ENCODE results near the gene COQ8B.
"Not testable (repeated sequence)": the region's sequence is repeated elsewhere in the genome, so short reads cannot be mapped to it uniquely, and the experiment has no call there.

The COQ8B gene

DNA sequence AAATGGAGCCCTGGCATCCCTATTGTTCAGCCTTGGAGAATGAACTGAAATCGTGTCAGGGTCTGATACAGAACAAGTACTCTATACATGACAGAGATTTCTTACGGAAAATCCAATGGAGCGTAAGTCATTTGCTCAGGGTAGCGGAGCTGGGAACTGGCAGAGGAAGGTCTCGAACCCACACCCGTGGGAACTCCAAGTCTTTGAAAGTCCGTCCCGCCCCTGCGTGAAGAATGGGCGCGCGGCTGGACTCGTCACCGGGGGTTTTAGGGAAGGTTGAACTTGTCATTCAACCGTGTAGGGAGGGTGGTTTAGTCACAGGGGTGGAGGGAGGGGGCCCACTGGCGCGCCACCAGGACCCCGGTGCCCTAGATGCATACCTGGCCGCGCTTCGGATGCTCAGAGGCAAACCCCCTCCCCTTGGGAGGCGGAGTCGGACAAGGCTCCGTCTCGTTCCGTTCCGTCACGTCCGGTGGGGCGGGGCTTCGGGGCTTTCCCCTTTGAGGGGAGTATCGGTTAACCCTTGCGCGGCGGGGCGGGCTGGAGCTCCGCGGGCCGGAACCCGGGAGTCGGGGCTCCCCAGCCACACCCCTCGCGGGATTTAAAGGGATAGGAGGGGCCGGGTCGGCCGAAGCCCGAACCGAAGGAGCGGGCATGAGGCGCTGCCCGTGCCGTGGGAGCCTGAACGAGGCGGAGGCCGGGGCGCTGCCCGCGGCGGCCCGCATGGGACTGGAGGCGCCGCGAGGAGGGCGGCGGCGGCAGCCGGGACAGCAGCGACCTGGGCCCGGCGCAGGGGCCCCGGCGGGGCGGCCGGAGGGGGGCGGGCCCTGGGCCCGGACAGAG, at the start of gene COQ8B, which contains the start of gene ITPKC:
Gene COQ8B, minus strand, starts transcription at position 405 of the 843 bp plus-strand sequence. CDS start 2,254 bp downstream, outside the sequence.
Gene ITPKC, plus strand, starts transcription at position 631 of the 843 bp plus-strand sequence. Its CDS starts 24 bp downstream, at position 655.
- DNase-seq, result peak; percentile 90

DNA sequence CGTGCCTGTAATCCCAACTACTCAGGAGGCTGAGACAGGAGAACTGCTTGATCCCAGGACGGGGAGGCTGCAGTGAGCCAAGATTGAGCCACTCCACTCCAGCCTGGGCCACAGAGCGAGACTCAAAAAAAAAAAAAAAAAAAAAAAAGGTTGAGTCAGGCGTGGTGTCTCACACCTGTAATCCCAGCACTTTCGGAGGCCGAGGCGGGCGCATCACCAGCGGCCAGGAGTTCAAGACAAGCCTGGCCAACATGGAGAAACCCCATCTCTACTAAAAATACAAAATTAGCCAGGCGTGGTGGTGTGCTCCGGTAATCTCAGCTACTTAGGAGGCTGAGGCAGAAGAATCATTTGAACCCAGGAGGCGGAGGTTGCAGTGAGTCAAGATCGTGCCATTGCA, 49.7 kb upstream of the COQ8B start:
- not testable (repeated sequence) for DNase-seq

DNA sequence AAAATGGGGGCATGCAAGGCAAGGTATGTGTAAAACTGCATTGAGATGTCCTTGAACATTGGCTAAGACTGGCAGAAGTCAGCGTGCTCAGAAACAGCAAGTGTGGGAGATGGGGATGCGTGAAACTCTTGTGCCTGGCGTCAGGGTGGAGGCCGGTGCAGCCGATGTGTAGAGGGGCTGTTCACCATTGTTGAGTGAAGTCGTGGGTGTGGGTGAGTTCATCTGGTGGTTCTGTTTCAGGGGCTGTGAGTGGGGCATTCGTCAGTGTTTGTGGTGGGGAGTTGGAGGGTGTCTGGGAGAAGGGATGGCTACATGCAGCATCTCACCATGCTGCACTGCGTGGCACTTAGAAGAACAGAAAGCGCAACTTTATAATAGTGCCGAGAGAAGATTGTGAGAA, 47.3 kb upstream of the COQ8B start:
- no peak for DNase-seq

DNA sequence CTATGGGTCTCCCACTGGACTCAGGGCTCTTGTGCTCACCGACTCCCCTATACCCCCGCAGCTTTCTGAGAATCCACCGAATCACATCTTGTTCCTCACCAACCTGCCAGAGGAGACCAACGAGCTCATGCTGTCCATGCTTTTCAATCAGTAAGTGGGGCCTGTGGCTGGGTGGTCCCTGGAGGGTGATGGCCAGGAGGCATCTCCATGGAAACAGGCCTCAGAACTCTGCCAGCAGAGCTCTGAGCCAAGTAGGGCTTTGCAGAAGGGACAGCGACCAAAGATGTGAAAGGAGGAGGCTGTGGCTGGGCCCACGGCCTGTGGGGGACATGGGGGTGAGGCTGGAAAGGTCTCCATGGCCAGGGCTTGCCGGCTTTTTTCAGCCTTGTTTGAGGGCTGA, 46.8 kb upstream of the COQ8B start:
- DNase-seq, result no peak

DNA sequence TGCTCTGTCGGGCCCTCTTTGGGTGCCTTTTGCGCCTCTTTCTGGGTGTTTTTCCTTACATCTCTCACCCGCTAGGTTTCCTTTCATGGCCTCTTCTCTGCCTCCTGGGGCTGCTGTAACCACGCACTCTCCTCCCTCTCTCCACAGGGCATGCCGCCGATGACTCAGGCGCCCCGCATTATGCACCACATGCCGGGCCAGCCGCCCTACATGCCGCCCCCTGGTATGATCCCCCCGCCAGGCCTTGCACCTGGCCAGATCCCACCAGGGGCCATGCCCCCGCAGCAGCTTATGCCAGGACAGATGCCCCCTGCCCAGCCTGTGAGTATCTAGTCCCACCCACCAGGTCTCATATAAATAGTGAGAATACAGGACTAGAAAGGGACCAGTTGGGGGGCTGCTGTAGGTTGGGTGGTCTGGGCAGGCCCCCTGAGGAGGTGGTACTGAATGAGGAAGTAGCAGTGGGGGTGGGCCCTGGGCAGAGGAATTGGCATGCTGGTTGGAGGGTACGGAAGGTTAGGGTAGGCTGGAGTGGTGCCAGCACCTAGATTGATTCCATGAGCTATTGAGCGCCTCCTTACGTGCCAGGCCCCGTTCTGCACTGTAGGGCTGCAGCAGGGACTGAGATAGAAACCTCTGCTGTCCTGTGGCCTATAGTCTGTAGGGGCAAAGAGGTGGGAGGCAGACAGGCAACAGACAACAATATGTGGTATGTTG, 46.2 kb upstream of the COQ8B start:
- DNase-seq, result no peak

DNA sequence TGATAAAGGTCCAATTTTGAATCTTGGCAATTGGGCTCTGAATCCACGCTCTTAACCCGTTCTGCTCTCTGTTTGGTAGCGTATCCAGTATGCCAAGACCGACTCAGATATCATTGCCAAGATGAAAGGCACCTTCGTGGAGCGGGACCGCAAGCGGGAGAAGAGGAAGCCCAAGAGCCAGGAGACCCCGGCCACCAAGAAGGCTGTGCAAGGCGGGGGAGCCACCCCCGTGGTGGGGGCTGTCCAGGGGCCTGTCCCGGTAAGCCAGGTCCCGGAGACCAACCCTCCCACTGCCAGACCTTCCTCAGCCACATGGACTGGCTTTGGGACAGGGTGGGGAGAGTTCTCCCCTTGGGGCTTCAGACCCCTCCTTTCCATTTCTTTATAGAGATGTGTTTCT, 42.7 kb upstream of the COQ8B start:
- no peak for DNase-seq

DNA sequence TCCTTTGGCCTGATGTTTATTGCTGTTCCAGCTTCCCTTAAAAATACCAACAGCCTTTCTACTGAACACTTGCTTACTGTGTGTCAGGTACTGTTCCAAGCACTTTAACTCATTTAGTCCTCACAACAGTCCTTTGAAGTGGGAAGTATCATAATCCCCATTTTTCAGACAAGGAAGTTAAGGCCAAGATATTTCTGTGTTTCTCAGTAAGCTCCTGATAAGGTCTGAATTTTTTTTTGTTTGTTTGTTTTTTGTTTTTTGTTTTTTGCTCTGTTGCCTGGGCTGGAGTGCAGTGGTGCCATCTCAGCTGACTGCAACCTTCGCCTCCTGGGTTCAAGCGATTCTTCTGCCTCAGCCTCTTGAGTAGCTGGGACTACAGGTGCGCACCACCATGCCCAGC, 41.8 kb upstream of the COQ8B start:
- no peak for DNase-seq

DNA sequence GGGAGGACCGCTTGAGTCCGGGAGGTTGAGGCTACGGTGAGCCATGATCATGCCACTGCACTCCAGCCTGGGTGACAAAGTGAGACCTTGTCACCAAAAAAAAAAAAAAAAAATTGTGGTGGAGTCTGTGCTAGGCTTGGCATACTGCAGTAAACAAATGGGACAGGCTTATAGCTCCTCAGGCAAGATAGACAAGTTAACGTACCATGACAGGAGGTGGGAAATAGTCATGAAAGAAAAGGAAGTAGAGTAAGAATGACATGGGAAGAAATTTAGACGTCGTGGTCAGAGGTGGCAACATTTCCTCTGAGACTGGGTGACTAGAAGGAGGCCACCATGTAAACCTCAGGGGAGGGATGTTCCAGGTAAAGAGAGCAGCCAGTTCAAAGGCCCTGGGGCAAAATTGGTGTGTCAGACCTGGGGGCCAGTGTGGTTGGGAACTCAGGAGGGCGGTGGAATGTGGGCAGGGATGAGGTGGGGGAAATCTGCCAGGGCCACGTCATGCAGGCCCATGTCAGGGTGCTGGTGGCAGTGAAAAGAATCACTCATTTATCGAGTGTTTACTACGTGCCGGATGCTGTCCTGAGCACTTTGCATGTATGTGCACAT, 39.9 kb upstream of the COQ8B start:
- no peak for DNase-seq

DNA sequence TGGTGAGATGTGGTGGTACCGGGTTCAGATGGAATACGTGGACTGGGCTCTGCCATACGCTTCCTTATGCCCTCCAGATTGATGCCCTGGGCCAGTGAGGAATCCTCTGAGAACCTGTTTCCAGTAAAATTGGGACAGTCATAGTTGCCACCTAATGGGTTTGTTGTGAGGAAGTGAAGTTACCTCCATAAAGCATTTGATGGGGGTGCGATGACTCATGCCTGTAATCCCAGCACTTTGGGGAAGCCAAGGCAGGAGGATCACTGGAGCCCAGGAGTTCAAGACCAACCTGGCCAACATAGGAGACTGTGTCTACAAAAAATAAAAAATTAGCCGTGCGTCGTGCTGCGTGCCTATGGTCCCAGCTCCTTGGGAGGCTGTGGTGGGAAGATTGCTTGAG, 39.1 kb upstream of the COQ8B start:
- no peak for DNase-seq

DNA sequence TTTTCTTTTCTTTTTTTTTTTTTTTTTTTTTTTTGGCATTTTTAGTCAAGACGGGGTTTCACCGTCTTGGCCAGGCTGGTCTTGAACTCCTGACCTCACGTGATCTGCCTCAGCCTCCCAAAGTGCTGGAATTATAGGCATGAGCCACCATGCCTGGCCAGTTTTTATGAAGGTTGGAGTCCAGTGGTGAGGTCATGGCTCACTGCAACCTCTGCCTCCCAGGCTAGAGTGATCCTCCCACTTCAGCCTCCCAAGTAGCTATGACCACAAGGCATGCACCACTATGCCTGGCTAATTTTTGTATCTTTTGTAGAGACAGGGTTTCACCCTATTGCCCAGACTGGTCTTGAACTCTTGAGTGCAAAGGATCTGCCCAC, 38.5 kb upstream of the COQ8B start:
- DNase-seq, result no peak

DNA sequence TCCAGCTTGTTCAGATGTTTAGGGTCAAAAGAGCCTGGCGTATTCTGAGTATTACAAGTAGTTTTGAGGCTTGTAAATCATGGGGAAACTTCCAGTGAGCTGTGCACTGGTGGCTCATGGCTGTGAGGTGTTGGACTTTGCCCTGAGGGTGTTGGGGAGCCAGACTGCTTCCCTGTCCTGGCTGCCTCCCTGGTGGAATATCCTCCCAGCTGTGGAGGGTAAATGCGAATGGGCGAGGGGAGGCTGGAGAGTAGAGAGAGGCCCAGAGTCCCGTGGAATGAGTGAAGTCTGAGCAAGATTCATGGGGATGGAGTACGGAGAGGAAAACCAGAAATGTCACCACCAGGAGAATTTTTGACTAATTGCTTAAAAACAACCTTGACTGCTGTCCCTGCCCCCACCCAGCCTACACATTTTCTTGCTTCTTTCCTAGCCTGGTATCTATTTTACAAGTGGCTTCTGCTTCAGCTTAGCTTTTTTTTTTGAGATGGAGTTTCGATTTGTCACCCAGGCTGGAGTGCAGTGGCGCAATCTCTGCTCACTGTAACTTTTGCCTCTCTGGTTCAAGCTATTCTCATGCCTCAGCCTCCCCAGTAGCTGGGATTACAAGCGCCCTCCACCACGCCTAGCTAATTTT, 38.0 kb upstream of the COQ8B start:
- no peak for DNase-seq

DNA sequence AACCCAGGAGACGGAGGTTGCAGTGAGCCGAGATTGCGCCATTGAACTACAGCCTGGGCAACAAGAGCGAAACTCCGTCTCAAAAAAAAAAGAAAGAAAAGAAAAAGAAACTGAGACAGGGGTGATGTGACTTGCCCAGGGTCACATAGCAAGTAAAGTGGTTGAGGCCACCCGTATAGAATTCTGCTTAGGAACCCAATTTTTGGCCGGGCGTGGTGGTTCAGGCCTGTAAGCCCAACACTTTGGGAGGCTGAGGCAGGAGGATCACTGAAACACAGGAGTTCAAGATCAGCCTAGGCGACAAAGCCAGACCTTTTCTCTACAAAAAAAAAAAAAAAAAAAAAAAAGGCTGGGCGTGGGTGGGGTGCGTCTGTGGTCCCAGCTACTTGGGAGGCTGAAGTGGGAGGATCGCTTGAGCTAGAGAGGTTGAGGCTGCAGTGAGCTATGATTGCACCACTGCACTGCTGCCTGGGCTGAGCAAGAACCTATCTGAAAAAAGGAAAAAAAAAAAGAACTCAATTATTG, 35.6 kb upstream of the COQ8B start:
- DNase-seq, result no peak

DNA sequence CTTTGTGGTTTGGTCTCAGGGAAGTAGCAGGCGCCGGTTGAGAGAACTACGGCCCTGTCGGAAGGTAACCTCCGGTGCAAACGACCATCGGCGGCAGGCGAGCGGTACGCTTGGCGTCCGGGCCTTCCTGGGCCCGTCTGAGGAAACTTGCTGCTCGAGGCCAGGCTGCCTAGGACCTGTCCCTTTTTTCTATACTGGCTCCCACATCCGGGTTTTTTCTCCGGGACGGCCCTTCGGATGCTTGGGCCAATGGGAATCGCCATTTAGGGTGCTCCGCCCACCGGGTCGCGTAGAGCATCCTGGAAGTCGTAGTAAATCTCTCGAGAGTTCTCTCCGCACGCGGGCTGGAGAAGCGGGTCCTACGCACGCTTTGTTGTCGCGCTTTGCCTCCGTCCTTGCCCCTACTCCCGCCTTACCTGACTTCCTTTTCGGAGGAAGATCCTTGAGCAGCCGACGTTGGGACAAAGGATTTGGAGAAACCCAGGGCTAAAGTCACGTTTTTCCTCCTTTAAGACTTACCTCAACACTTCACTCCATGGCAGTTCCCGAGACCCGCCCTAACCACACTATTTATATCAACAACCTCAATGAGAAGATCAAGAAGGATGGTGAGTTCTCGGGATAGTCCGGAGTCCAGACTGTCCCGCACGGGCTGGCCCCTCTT, 34.3 kb upstream of the COQ8B start, which contains the start of gene SNRPA:
Gene SNRPA, plus strand, starts transcription at position 330 of the 664 bp plus-strand sequence. Its CDS starts 206 bp downstream, at position 536.
- DNase-seq, result peak; percentile 96

DNA sequence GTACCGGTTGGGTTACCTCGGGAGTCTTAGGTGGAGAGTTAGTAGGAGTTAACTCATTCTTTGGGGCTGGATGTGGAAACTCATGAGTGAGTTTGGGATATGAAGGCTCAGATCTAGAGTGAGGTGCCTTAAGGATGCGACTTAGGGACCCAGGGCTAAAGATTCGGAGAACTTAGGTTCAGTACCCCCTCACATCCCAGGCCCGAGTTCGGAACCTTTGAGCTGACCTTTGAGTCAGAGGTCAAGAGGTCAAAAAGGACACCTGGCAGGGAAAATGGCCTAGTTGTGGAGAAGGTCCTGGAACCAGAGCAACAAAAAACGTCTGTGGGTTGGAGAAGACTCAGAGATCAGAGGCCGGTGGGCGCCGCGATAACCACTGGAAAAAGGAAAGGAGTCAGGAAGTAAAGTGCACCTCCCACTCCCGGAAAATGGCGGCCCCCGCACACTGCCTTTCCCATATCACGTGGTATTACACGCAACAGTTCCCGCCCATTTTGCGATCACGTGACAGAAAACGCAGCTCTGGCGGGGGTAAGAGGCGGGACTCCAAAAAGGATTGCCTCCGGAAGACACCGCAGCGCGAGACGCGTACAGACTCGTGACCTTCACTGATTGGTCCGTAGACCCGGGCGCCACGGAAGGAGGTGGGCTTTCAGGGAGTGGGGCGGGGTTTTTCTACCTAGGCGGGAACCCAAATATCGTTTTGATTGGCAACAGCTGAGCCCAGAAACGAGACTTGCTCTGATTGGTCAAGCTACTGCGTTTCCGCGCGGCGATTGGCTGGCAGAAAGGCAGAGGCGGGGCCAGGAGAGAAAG, 33.6 kb upstream of the COQ8B start, which contains the start of gene ACTMAP:
Gene ACTMAP, minus strand, starts transcription at position 420 of the 816 bp plus-strand sequence. CDS start 674 bp downstream, outside the sequence.
- peak; percentile 97 for DNase-seq

DNA sequence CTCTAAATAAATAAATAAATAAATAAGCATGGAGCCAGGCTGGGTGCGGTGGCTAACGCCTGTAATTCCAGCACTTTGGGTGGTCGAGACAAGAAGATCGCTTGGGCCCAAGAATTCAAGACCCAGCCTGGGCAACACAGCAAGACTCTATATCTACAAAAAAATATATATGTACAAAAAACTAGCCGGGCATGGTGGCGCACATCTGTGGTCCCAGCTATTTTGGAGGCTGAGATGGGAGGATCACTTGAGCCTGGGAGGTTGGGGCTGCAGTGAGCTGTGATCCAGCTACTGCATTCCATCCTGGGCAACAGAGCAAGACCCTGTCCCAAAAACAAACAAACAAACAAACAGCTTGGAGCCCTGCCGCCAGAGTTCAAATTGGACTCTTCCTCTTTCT, 30.9 kb upstream of the COQ8B start:
- DNase-seq, result no peak

DNA sequence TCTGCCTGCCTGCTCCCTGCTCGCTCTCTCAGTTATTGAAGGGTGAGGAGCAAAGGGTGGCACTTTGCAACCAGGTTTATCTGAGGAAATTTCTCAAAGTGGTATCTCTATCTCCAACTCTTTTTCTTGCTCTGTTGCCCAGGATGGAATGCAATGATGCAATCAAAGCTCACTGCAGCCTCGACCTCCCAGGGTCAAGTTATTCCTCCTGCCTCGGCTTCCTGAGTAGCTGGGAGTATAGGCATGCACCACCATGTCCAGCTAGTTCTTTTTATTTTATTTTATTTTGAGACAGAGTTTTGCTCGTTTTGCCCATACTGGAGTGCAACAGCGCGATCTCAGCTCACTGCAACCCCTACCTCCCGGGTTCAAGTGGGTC, 28.7 kb upstream of the COQ8B start:
- DNase-seq, result no peak

DNA sequence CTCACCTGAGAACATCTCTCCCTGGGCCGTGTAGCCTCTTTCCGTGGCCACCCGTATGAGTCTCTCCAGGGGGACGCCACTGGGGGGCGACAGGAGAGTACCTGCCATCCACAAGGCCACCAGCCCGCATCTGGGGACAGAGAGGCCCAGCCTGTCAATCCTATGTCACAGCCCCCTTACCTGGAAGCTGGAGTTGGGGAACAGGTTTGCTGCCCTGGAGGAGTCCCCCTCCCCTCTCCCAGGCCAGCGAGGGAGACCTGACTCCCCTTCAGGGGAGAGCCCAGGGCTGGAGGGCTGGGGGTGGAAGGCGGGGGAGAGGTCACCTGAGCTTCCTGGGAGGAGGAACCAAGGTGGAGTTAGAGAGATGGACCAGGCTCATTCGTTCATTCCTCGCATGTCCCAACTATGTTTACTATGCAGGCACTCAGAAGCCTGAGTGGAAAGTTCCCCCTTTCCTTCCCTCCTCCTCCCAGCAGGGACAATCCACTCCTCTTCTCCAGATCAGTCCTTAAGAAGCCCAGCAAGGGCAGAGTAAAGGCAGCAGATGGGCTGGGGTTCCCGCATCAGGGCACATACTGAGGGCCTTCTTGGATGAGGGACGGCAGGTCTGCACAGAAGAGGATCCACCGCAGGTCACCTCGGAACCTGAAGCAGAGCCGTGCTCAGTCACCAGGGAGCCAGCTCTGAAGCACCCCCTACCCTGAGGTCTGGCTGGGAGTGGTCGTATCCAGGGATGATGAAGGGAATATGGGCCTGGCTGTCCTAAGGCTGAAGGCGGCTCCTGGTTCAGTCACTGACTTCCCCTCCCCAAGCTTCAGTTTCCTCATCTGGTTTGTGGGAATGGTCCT, 28.1 kb upstream of the COQ8B start:
- DNase-seq, result no peak

DNA sequence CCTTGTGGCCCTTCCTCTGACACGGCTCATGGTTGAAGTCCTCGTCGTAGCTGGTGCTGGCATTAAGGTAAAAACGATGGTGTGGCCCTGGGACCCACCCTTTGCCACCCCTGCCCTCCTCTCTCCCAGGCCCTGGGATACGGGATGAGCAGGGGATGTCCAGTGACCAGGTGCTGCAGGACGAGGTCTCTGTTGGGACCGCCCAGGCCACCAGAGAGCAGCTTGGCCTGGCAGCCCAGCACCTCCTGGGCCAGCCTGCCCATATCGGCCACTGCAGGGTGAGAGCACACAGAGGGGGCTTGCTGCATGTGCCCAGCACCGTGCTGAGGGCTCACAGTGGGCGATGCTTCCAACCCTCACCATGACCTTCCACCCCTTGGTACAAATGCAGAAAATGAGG, 27.2 kb upstream of the COQ8B start:
- DNase-seq, result no peak

DNA sequence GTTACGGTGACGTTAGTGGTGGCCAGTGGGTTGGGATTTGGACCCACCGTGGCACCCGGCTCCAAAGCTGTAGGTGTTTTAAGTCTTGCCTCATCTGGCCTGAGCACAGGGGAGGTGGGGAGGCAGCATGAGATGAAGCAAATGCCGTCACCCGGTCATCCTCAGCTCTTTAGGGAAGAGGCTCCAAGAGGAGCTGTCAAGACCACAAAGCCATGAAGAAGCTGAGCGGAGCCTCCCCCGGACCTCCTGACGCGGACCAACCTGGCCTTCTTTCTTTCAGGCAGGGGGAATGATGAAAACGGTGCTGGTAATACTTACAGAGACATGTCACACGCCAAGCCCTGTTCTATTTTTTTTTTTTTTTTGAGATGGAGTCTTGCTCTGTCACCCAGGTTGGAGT, 26.2 kb upstream of the COQ8B start:
- no peak for DNase-seq

DNA sequence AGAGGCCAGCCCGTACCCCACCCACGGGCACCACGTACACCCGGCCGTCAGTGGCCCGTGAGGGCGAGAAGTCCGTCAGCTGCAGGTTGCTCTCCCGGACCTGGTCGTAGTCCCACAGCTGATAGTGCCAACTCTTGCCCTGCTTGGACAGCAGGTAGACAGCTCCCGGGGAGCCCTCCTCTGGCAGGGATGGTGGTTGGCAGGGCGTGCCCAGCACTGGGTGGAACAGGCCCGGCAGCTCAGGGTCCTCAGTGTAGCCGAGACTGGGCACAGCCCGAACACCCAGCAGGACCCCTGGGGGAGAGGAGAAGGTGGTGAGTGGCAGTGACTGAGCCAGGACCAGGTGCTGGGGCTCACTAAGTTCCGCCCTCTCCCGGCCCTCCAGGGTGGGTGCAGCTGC, 25.8 kb upstream of the COQ8B start:
- no peak for DNase-seq

Data from NCI-H510A treated with DMSO at 0.1 percent for 48 hours (cell line).